ENCODE measurements around the gene TMEM183A.

The TMEM183A gene

DNA sequence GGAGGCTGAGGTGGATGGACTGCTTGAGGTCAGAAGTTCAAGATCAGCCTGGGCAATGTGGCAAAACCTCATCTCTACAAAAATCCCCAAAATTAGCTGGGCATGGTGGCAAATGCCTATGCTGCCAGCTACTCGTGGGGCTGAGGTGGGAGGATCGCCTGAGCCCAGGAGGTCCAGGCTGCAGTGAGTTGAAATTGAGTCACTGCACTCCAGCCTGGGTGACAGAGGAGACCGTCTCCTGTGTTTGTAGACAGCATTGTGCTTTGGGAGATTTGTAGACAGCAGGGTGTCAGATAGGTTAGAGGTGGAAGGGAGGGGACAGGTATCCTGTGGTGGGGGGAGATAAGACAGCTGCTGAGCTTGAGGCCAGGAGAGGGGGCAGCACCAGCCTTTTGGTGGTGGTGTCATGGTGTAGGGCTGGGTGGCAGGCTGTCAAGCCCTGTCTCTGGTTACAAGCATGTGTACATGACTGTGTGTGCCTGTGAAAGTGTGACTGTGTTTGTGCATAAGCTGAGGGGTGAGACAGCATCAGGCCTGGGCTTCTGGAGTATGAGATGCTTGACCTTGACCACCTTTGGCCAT, 34.3 kb downstream of the TMEM183A start:
- H3K27ac ChIP-seq, result no peak overlapping the region
- no peak for DNase-seq (ENCODE audit: low read depth, low spot score)

DNA sequence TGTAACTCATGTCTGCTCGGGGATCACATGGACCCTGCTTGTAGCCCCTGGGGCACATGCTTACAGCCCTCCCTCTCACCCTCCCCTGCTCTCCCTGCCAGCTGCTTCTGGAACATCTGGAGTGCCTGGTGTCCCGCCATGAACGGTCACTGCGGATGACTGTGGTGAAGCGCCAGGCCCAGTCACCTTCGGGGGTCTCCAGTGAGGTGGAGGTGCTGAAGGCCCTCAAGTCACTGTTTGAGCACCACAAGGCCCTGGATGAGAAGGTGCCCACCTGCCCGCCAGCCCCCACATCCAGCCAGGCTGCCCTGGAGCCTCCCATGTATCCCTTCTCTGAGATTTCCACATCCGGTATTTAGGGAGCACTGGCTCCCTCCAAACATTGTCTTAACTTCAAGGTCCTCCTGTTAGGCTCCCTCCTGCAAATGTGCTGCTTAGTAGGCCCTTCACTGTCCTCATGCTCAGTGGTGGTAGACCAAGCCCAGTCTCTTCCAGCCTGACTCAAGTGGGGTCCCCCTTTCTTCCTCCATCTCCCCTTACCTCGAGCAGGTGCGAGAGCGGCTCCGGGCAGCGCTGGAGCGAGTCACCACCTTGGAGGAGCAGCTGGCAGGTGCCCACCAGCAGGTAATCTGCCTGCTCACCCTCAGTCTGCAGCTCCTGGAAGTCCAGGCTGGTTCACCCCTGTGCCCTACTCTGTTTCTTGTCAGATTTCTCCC, 36.8 kb downstream of the TMEM183A start:
- no peak overlapping the region for H3K27ac ChIP-seq
- DNase-seq (ENCODE audit: low read depth, low spot score), result no peak

DNA sequence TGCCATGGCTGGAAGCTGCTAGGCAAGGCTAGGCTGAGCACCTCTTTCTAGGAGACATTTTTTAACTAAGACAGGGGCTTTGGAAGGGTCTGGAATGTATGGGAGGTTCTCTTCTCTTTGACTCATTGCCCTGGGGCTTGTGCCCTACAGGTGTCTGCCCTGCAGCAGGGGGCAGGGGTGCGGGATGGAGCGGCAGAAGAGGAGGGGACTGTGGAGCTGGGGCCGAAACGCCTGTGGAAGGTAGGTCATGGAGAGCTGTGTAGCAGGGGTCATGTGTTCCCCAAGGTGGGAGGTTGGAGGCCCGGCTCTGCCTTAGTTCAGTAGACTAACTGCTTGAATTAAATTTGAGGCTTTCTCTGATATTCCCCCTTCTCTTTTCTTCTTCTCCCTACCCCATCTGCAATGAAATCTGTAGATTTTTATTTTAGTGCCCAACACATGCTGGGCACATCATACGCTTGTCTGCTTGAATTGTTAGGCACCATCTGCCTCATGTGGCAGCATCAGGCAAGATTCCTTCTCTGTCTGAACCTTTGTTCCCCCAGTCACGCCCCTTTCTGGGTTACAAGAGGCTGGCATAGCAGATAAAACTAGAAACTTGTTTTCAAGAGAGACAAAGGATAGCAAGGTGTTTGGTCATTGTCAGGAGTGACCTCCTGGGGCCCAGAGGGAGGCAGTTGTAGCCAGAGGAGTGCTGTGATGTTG, 37.5 kb downstream of the TMEM183A start:
- DNase-seq (ENCODE audit: low read depth, low spot score), result no peak
- H3K27ac ChIP-seq, result no peak overlapping the region

DNA sequence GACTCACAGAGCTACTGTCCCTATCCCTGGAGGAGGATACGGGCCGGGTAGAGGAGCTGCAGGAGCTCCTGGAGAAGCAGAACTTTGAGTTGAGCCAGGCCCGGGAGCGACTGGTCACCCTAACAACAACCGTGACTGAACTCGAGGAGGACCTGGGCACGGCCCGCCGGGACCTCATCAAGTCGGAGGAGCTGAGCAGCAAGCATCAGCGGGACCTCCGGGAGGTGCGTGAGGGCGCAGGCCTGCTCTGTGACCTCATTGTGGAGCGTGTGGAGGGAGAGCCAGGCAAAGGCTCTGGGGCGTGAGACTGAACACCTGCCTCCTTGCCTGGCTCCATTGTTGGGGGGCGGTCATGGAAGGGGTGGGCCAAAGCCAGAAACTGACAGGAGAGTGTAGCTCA, 38.2 kb downstream of the TMEM183A start:
- no peak overlapping the region for H3K27ac ChIP-seq
- no peak for DNase-seq (ENCODE audit: low read depth, low spot score)

DNA sequence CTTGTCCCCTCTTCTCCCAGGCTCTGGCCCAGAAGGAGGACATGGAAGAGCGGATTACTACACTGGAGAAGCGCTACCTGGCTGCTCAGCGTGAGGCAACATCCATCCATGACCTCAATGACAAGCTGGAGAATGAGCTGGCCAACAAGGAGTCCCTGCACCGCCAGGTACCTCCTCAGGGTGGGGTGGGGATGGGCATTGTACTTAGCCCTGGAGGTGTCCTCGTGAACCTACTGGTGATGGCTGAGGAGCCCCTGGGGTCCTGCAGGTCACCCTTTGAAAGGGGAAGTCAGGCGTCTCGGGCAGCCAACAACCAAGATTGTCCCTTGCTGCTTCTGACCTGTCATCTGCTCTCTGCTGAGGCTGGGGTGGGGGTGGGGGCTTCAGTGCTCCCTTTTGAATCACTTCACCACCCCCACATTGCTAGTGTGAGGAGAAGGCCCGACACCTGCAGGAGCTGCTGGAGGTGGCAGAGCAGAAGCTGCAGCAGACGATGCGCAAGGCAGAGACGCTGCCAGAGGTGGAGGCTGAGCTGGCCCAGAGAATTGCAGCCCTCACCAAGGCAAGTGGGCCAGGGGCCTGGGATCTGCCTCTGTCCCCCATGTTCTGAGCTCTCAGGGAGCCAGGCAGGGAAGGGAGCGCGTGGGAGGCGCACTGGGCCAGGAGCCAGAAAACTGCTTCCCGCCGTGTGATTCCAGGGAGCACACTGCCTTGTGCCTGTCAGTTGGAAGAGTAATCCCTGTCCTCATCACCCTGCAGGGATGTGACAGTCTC, 38.8 kb downstream of the TMEM183A start:
- no peak overlapping the region for H3K27ac ChIP-seq
- no peak for DNase-seq (ENCODE audit: low read depth, low spot score)

DNA sequence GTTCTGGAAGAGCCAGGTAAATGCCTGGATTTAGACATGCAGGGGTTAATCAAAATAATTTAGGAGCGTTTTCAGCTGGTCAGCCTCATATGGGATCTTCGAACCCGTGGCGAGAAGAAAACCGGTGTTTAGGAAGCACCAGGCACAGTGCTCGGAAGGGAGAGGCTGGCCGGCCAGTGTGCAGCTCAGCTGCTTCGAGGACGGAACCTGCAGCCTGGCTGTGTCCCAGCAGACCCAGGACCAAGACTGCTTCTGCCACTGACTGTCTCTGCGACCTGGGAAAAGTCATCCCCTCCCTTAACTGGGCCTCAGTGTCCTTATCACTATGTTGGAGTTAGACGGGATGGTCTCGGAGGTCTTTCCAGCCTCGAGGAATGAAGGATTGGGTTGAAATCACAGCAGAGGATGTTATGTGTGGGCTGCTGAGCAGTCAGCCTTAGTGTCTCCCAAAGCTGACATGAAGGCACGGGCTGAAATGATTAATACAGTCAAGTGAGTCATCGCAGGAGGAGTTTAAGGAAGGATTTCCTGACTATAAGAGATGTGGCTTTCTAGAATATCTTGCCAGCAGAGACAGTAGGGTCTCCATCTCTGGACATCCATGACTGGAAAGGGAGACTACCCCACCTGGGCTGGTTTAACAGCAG, 39.9 kb downstream of the TMEM183A start:
- no peak overlapping the region for H3K27ac ChIP-seq
- DNase-seq (ENCODE audit: low read depth, low spot score), result peak; percentile 29

DNA sequence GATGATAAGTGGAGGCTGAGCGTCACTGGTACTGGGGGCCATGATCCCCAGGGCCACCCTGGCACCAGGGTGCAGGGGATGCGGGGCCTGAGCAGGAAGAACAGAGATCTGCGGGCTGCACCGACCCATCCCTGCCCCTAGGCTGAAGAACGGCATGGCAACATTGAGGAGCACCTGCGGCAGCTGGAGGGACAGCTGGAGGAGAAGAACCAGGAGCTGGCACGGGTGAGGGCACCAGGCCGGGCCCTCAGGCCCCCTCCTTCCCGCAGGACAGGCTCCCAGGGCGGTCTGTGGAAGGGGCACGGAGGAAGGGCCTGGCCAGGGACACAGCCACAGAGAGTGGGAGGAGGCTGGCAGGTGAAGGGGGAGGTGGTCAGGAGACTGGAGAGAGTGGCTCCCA, 40.9 kb downstream of the TMEM183A start:
- no peak for DNase-seq (ENCODE audit: low read depth, low spot score)
- H3K27ac ChIP-seq, result no peak overlapping the region

DNA sequence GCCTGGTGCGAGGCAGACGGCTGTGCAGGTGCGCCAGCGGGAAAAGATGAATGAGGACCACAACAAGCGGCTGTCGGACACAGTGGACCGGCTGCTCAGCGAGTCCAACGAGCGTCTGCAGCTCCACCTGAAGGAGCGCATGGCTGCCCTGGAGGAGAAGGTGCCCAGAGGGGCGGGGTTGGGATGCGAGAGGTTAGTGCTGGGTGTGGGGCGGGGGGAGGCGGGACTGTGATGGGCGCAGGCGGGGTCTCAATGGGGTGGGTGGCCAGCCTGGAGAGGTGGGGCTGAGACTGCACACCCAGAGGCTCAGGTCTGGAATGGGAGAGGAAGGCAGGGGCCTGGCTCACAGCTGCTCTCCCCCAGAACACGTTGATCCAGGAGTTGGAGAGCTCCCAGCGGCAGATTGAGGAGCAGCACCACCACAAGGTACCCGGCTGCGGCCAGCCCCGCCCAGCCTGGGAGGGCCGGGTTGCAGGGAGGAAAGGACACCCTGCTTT, 41.4 kb downstream of the TMEM183A start:
- no peak overlapping the region for H3K27ac ChIP-seq
- no peak for DNase-seq (ENCODE audit: low read depth, low spot score)

DNA sequence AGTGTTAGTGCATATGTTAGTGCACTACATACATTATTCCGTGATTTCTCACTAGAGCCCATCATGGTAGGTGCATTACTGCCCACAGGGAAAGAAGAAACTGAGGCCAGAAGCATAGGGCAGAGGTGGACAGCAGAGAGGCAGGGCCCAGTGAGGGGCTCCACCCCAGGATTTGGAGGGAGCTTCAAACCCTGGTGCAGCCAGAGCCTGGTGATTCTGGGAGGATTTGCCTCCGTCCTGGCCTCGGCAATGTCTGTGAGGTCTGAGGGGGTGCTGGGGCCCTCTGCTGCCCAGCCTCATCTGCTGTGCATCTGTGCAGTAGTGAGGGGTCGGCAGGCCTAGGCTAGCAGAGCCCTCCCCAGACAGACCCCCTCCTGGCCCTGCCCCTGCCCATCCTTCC, 41.9 kb downstream of the TMEM183A start:
- no peak overlapping the region for H3K27ac ChIP-seq
- no peak for DNase-seq (ENCODE audit: low read depth, low spot score)

DNA sequence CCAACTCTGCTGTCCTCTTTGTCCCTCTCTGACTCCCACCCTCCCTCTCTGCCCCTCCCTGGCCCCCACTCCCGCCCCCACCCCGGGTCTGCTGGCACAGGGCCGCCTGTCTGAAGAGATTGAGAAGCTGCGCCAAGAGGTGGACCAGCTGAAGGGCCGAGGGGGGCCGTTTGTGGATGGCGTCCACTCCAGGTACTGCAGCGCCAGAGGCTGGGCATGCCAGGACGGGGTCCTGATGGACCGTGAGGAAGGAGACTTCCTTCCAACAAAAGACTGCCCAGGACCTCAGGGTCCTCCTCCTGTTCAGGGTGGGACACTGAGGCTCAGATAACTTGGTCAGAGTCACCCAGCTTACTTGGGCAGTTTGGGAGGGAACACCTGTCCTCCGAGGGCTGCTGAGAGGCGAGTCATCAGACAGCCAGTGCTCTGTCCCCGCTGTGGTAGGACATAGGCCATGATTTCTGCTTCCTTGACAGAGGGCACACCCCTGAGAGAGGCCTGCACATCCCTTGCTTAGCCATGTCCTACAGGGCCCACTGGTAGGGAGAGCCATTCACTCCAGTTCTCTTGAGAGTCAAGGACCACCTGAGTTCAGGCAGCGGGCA, 42.5 kb downstream of the TMEM183A start:
- H3K27ac ChIP-seq, result no peak overlapping the region
- DNase-seq (ENCODE audit: low read depth, low spot score), result no peak

DNA sequence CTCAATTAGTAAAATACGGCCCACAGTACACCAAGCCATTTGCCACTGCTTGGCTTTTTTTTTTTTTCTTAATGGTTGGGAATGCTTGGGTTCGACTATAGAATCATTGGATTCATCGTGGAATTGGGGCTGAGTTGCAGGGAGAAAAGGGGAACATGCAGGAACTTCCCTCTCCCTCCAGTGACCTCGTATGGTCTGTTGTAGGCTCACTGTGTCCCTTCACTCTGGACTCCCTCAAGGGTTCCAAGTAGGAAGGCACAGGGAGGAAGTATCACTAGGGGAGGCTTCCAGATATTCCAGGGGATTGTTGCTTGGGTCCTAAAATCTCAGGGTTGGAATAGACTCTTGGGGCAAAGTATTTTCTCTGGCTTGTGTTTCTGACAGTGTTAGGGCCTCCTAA, 43.7 kb downstream of the TMEM183A start:
- DNase-seq (ENCODE audit: low read depth, low spot score), result no peak
- no peak overlapping the region for H3K27ac ChIP-seq

DNA sequence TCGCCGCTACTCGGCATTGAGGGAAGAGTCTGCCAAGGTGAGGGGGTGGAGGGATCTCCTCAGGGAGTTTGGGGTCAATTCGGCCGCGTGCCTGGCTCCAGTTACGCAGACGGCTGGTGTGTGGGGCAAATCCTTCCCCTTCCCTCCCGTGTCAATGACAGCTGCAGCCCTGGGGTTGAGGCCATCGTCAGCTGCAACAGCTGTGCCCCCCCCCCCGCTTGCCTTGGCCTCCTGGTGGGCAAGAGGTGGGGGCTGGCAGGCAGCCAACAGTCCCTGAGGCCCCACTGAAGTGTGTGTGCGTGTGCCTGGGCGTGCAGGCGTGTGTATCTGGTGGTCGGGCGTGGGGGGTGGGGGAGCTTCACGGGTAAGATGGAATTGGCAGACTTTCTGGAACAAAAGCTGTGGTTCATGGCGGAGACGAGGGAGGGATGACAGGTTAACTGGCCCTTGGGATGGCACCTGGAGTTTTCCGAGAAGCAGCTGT, 44.7 kb downstream of the TMEM183A start:
- no peak overlapping the region for H3K27ac ChIP-seq
- DNase-seq (ENCODE audit: low read depth, low spot score), result no peak

DNA sequence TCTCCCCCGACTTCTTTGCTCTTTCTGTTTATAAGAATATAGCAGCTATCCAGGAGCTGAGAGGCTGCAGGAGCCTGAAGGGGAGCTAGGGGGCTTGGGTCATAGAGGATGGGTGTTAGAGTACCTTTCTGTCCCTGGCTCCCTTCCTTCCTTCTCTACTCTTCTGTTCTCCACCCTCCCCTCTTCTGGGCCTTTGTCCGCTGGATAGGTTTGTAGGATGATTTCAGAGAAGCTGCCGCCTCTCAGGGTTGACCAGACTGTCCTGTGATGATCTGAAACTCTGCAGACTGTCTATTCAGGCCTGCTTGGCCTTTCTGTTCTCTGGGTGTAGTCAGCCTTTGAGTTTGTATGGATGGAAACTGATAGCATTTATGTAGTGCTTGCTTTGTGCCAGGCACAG, 45.4 kb downstream of the TMEM183A start:
- DNase-seq (ENCODE audit: low read depth, low spot score), result no peak
- H3K27ac ChIP-seq, result no peak overlapping the region

DNA sequence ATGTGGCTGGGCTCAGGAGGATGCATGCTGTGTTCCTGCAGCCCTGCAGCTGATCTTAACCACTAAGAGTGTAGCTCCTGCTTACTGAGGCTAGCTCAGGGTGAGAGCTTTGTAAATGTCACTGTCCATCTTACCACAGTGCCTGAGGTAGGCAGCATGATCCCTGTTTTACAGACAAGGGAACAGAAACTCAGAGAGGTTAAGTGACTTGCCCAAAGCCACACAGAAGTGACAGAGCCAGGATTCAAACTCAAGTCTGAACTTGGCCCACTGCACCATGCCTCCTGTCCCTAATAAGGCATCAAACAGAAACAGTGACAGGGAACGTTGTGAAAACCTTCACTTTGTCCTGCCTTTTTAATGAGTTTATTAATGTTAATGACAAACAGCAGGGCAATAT, 47.0 kb downstream of the TMEM183A start:
- H3K27ac ChIP-seq, result no peak overlapping the region

DNA sequence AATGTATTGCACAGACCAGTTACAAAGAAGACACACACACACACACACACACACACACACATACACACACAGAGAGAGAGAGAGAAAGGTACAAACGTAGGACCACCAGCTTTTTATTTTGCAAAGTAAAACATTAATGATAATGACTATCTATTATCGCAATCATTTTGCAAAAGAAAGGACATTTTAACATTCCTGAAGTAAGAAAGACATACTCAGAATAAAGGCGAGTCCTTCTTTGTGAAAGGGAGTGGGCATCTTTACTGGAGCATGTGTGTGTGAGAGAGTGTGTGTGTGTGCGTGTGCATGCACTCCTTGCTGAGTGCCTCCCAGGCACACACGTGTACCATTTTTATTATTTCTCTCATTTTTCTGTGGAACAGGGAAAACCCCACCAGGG, 47.5 kb downstream of the TMEM183A start:
- H3K27ac ChIP-seq, result no peak overlapping the region
- no peak for DNase-seq (ENCODE audit: low read depth, low spot score)

More for the DNA sequence above, 47.0 kb downstream of the TMEM183A start:
- no peak for DNase-seq (ENCODE audit: low read depth, low spot score)

DNA sequence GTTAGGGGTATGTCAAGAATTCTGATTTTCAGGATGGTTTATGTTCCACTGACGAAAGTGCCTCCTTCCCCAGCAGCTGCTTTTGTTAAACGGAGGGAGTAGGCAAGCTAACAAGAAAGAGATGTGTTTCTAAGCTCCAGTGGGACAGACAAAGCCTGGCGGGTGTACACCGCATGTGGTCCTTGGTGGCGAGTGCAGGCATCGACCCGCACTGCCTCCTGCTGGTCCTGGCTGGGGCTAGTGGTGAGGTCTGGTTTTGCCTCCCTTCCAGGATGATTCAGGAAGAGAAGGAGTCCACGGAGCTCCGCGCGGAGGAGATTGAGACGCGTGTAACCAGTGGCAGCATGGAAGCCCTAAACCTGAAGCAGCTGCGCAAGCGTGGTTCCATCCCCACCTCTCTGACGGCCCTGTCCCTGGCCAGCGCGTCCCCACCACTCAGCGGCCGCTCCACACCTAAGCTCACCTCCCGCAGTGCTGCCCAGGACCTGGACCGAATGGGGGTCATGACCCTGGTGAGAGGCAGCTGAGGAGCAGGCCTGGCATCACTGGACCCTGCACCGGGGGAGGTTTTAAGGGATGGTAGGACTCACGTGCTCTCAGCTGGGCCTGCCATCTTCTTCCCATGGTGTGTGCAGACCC, 48.1 kb downstream of the TMEM183A start:
- no peak for DNase-seq (ENCODE audit: low read depth, low spot score)
- no peak overlapping the region for H3K27ac ChIP-seq

DNA sequence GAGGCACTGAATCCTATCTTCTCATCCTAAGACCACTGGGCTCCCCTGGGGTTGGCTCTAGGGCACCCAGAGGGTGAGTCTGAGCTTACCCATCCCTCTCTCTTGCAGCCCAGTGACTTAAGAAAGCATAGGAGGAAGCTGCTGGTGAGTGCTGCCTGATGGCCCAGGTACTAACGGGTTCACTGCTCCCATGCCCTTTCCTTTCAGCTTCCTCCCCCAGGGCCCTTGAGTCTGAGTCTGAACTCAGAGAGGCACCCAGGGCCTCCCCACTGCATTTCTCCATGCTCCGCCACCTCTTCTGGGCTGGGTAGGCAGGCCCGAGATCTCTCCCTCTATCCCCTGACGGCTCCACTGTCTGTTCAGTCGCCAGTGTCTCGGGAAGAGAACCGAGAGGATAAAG, 48.8 kb downstream of the TMEM183A start:
- no peak for DNase-seq (ENCODE audit: low read depth, low spot score)
- H3K27ac ChIP-seq, result no peak overlapping the region

DNA sequence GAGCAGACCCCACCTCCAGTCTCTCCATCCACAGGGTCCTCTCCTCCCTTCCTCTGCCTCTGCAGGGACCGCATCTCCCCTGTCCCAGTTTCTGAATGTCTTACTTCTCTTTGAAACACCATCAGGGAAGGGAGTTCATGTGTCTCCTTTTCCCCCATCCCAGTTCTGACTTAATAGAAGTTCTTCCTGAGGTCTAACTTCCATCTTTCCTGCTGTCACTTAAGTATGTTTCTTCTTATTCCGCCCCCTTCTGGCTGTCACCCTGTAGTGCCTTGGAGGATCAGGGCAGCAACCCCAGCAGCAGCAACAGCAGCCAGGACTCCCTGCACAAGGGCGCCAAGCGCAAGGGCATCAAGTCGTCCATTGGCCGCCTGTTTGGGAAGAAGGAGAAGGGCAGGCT, 49.3 kb downstream of the TMEM183A start:
- no peak overlapping the region for H3K27ac ChIP-seq
- no peak for DNase-seq (ENCODE audit: low read depth, low spot score)
